OCI-LY1 (cell line): Measurements from ENCODE around the gene FARSB.

Experiments used
- H2AFZ ChIP-seq: fragments of 200-600 bp; sonication (generic), shearing (Covaris generic); 2 replicates; pipeline ENCODE4 v1.6.0; 2014; ENCODE audit warnings: antibody characterized with exemption, mild to moderate bottlenecking, low read length
- H3F3A ChIP-seq: fragments of 200-600 bp; sonication (generic), shearing (Covaris generic); 2 replicates; pipeline ENCODE4 v1.6.0; 2014; ENCODE audit warnings: mild to moderate bottlenecking, antibody characterized with exemption, low read length, moderate library complexity; ENCODE audit not compliant: insufficient read depth
- H3K27ac ChIP-seq: fragments of 200-600 bp; sonication (generic); 2 replicates; pipeline ENCODE4 v1.5.1; 2014; ENCODE audit warnings: low read length, mixed run types, mild to moderate bottlenecking, low read depth; ENCODE audit not compliant: poor library complexity, severe bottlenecking
- H3K27me3 ChIP-seq: fragments of 200-600 bp; sonication (generic); 2 replicates; pipeline ENCODE4 v1.6.0; 2014; ENCODE audit warnings: antibody characterized with exemption, mild to moderate bottlenecking, low read length, moderate library complexity; ENCODE audit not compliant: insufficient read depth
- H3K36me3 ChIP-seq: fragments of 200-600 bp; sonication (generic); 2 replicates; pipeline ENCODE4 v1.6.1; 2014; ENCODE audit warnings: mild to moderate bottlenecking, antibody characterized with exemption, low read length, moderate library complexity, mixed read lengths; ENCODE audit not compliant: insufficient read depth
- H3K4me1 ChIP-seq: fragments of 200-600 bp; sonication (generic); 2 replicates; pipeline ENCODE4 v1.5.1; 2014; ENCODE audit warnings: mild to moderate bottlenecking, low read length, moderate library complexity; ENCODE audit not compliant: insufficient read depth, severe bottlenecking
- H3K4me2 ChIP-seq: fragments of 200-600 bp; sonication (generic), shearing (Covaris generic); 2 replicates; pipeline ENCODE4 v1.6.1; 2014; ENCODE audit warnings: low read length
- H3K4me3 ChIP-seq: fragments of 200-600 bp; sonication (generic); 2 replicates; pipeline ENCODE4 v1.5.1; 2014; ENCODE audit warnings: low read length, low read depth, mild to moderate bottlenecking, mixed read lengths; ENCODE audit not compliant: poor library complexity, severe bottlenecking
- H3K79me2 ChIP-seq: fragments of 200-600 bp; shearing (Covaris generic); 2 replicates; pipeline ENCODE4 v1.6.1; 2016; ENCODE audit warnings: mixed run types, low read length, mixed read lengths; ENCODE audit not compliant: insufficient read depth
- H3K9ac ChIP-seq: fragments of 200-600 bp; sonication (generic), shearing (Covaris generic); 2 replicates; pipeline ENCODE4 v1.6.1; 2014; ENCODE audit warnings: mild to moderate bottlenecking, low read length, mixed read lengths
- H3K9me2 ChIP-seq: fragments of 200-600 bp; sonication (generic), shearing (Covaris generic); 2 replicates; pipeline ENCODE4 v1.6.1; 2014; ENCODE audit warnings: low read depth, mild to moderate bottlenecking, low read length, mixed read lengths
- H3K9me3 ChIP-seq: fragments of 200-600 bp; shearing (Covaris generic); 2 replicates; pipeline ENCODE4 v1.6.1; 2014; ENCODE audit warnings: low read length, mixed read lengths
- H4K20me1 ChIP-seq: fragments of 200-600 bp; sonication (generic), shearing (Covaris generic); 2 replicates; pipeline ENCODE4 v1.6.0; 2016; ENCODE audit warnings: mild to moderate bottlenecking, low read length; ENCODE audit not compliant: insufficient read depth
- EZH2 ChIP-seq: fragments of 200-600 bp; sonication (generic), shearing (Covaris generic); IDR thresholded peaks from 2 replicates; pipeline ENCODE4 v1.8.0; 2017; ENCODE audit warnings: borderline replicate concordance, mixed run types, mild to moderate bottlenecking, antibody characterized with exemption, low read length, moderate library complexity, mixed read lengths
- TF ChIP-seq, protein P1 (sequence below): fragments of 200-600 bp; sonication (generic), shearing (Covaris generic); IDR thresholded peaks from 2 replicates; pipeline ENCODE4 v1.5.1; 2017; ENCODE audit warnings: mild to moderate bottlenecking, antibody characterized with exemption, low read length, moderate library complexity, mixed read lengths

FARSB gene

DNA sequence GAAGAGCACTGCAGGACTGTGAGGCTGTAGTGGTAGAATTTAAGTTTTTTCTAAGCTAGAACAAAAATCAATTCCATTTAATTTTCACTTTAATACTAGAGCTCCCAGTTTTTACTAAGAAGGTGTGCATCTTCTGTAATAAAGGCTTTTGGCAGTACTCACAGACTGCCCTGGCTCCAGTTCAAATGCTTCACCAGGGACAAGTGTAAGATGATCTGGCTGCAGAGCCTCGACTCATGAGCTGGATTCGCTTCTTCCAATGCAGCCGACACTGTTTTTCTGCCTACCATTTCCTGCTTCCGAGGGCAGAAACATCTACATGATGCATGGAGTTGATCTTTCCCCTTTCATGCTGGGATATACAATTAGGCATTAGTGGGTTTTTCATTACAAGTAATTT, 87.0 kb downstream of the FARSB start:
- Histone ChIP-seq H3K9me3 (no peaks in the 10 kb centered on the region), H3K27ac (no peak overlapping the region), H4K20me1 (no peaks in the 10 kb centered on the region), H3K4me3 (no peak overlapping the region), H3K9me2 (no peaks in the 10 kb centered on the region), H3K27me3 (no peaks in the 10 kb centered on the region), H3F3A (no peaks in the 10 kb centered on the region), H3K4me1 (no peaks in the 10 kb centered on the region), H2AFZ (no peak overlapping the region), H3K4me2 (no peak overlapping the region), H3K9ac (no peak overlapping the region), H3K36me3 (peaks cover 74% of the 10 kb centered on the region), H3K79me2 (no peaks in the 10 kb centered on the region)
- TF ChIP-seq, protein P1, sequence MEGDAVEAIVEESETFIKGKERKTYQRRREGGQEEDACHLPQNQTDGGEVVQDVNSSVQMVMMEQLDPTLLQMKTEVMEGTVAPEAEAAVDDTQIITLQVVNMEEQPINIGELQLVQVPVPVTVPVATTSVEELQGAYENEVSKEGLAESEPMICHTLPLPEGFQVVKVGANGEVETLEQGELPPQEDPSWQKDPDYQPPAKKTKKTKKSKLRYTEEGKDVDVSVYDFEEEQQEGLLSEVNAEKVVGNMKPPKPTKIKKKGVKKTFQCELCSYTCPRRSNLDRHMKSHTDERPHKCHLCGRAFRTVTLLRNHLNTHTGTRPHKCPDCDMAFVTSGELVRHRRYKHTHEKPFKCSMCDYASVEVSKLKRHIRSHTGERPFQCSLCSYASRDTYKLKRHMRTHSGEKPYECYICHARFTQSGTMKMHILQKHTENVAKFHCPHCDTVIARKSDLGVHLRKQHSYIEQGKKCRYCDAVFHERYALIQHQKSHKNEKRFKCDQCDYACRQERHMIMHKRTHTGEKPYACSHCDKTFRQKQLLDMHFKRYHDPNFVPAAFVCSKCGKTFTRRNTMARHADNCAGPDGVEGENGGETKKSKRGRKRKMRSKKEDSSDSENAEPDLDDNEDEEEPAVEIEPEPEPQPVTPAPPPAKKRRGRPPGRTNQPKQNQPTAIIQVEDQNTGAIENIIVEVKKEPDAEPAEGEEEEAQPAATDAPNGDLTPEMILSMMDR: no peak
- no peak for TF ChIP-seq EZH2

- no peak for TF ChIP-seq EZH2
- no peak overlapping the region for H2AFZ ChIP-seq
- H3K9me2 ChIP-seq: no peaks in the 10 kb centered on the region
- no peaks in the 10 kb centered on the region for H3K4me1 ChIP-seq
- H3K4me2 ChIP-seq: no peak overlapping the region
- H3K79me2 ChIP-seq: no peaks in the 10 kb centered on the region
- H3K36me3 ChIP-seq: peaks cover 49% of the 10 kb centered on the region
- no peaks in the 10 kb centered on the region for H3K27me3 ChIP-seq
- H3K9me3 ChIP-seq: no peaks in the 10 kb centered on the region
- H3K27ac ChIP-seq: no peak overlapping the region
- no peaks in the 10 kb centered on the region; the same call in 1 of the 2 replicates for H3F3A ChIP-seq
- no peak overlapping the region for H3K9ac ChIP-seq
- no peak overlapping the region for H3K4me3 ChIP-seq
- H4K20me1 ChIP-seq: no peaks in the 10 kb centered on the region
Measured at GRCh38 chr2:222566229-222566628, 89.7 kb downstream of the FARSB start.

DNA sequence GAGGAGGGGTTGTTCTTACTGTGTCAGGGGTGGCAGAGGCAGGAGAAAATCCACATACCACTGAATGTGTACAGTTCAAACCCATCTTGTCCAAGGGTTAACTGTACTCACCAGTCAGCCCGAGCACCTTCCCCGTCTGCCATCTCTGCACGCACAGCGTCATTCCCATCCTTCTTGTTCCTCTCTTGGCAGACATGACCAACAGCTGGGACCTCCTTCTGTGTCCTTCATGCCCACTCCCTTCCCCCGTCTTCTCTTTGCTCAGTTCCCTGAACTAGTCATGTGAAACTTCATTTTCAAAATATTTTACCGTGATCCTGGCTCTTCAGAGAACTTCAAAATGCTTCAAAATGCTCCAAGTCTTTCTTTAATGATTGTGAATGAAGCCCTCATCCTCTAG, 92.0 kb downstream of the FARSB start:
- no peak overlapping the region for H2AFZ ChIP-seq
- no peaks in the 10 kb centered on the region for H4K20me1 ChIP-seq
- H3K4me1 ChIP-seq: no peaks in the 10 kb centered on the region
- no peak overlapping the region for H3K27ac ChIP-seq
- TF ChIP-seq, protein P1: no peak
- H3K27me3 ChIP-seq: no peaks in the 10 kb centered on the region
- H3K4me2 ChIP-seq: no peak overlapping the region
- no peaks in the 10 kb centered on the region; the same call in 1 of the 2 replicates for H3F3A ChIP-seq
- H3K79me2 ChIP-seq: no peaks in the 10 kb centered on the region
- H3K36me3 ChIP-seq: peaks cover 30% of the 10 kb centered on the region
- no peak overlapping the region for H3K4me3 ChIP-seq
- no peaks in the 10 kb centered on the region for H3K9me3 ChIP-seq
- no peak overlapping the region for H3K9ac ChIP-seq
- no peaks in the 10 kb centered on the region for H3K9me2 ChIP-seq

DNA sequence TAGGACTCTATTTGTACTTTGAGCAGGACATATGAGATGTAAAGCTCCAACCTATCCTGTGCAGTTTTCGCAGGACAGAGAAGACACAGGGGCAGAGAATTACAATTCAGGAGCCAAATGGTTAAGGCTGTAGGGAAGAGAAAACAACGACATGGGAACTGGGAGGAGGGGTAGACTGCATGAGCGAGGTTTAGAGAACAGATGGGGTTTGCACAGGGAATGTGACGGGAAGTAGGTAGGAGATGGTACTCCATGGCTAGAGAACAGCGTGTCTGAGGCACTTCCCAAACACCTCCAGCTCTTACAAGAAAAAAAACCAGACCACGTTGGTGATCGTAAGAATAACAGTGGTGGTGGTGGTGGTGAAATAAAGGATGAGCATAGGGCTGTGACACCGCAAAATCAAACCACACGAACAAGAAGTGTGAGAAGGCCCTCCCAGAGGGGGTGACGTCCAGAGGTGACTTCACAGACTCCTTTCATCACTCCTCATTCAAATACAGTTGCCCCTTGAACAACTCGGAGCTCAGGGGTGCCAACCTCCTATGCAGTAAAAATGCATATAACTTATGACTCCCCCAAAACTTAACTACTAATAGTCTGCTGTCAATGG, 92.7 kb downstream of the FARSB start:
- H3K4me3 ChIP-seq: no peak overlapping the region
- TF ChIP-seq EZH2: no peak
- TF ChIP-seq, protein P1: no peak
- H3K9ac ChIP-seq: no peak overlapping the region
- H3K9me3 ChIP-seq: no peaks in the 10 kb centered on the region
- no peaks in the 10 kb centered on the region for H3K27me3 ChIP-seq
- H4K20me1 ChIP-seq: no peaks in the 10 kb centered on the region
- no peaks in the 10 kb centered on the region for H3K79me2 ChIP-seq
- H3F3A ChIP-seq: no peaks in the 10 kb centered on the region; the same call in 1 of the 2 replicates
- no peaks in the 10 kb centered on the region for H3K9me2 ChIP-seq
- no peak overlapping the region for H3K4me2 ChIP-seq
- no peak overlapping the region for H2AFZ ChIP-seq
- no peaks in the 10 kb centered on the region for H3K4me1 ChIP-seq
- no peak overlapping the region for H3K27ac ChIP-seq
- peaks cover 25% of the 10 kb centered on the region for H3K36me3 ChIP-seq
